G401 (cell line): ENCODE results near the gene NTN1. TPM values are rescaled to one million over a fixed set of nuclear protein-coding genes. Genes with fewer than 3 reads are reported as not detected.
"Not testable (repeated sequence)": the region's sequence is repeated elsewhere in the genome, so short reads cannot be mapped to it uniquely, and the experiment has no call there.

Experiments
- DNase-seq: peaks from one replicate; pipeline ENCODE4 v3.0.0-alpha.2; 2015; ENCODE audit warnings: low spot score
- in situ Hi-C: cut with HindIII; loops from 2 replicates; pipeline ENCODE4 v1.10.0; 2016; ENCODE audit warnings: low sequenced_read_pairs, mixed read lengths
- total RNA-seq: library from RNA; depleted of rRNA; stranded (reverse); fragments of >200 nt; shearing (Covaris generic); gene quantifications from 2 replicates; pipeline ENCODE4 v1.2.3, GENCODE V29; 2014

NTN1 gene
- total RNA-seq, 1 experiment from 2014 or later, result not detected

DNA sequence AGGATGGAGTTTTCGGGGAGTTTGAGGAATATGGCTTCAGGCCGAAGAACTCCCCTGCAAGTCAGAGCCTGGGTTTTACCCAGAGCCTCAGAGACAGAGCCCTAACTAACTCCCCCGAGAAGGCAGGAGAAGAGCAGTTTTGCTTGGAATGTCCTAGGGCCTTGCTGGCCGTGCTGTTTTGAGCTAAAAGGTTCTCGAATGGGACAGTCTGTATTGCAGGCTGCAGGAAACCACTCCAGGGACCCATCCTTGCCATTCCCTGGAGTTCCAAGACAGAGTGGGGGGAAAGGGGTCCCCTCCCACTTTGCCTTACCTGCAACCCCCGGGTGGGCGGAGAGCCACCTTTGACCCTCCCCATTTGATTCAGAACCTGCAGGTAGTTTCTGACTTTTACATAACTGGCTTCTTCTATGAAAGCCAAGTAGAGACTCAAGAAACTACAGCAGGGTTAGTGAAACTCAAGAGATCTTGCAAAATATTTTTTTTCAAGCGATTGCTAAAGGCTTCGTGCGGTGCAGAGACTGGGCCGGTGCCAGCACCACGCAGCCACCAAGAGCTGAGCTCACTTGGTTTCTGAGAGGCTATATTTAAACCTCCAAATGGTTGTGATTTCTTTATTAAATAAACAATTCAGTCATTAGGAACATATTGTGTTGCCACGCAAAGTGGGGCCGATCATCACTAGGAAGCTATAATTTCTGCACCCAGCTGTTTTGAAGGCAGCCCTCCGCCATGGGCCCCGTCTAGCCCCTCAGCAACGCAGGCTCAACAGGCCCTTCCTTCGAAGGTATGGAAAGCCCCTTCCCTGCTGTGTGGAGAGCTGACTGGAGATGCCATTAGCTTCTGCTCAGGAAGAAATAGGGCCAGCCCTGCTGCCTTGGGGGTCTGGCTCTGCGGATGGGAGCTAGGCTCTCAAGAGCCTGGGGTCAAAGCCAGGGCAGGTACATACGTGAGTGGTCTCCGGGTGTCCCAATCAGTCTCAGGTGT lies 223.0 kb downstream of the NTN1 start:
- peak; percentile 25 for DNase-seq
- in situ Hi-C loops, result no loop called here

DNA sequence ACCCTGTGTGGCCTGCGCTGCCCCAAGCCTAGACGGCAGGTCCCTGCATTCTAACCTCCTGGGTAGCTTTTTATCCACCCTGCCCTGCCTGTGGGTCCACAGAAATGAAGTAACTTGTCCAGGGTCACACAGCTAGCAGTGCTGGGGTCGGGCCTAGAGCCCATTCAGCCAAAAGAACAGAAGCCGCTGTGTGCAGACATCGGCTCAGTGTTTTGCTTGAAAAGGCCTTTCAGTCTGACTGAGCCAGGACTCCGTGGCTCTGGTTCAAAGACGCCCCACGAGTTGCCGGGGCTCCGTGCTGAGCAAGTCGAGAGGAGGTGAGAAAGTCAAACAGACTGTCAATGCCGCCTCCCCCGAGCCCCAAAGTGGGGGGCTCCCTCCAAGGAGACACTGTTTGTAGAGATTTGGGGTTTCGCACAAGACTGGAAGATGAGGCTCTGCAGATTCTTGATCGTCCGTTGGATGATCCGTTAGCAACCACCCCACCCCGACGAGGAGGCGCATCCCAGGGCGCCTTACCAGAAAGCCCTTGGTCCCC lies 226.2 kb downstream of the NTN1 start:
- in situ Hi-C loops, result no loop called here
- DNase-seq, result peak; percentile 26

DNA sequence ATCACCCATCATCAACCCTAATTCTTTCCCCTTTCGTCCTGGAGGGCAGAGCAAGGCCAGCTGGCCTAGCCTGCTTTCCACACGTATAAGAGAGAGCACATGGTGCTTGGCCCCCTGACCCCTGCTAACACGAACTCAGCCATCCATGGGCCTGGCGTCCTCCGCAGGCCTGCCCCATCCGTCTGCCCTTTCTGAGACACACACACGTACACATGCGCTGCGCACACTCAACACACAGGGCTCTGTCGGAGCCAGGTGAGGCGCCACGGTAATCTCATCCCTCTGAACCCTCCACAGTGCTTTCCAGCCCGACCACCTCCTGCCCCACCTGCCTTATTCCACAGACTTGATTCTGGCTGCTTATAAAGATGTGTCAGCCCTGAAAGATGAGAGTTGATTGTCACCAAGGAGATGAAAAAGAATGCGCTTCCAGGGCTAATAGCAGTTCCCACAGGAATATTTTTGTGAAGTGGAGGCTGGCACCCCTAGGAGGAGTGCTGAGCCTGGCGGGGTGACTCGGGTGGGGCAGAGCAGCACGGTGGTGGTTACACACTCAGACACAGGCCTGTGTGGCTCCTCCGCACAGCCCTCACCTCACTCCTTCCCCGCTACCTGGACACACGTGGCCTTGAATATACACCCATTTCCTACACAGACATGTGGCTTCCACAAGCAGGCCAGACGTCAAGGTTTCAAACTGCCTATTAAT lies 228.1 kb downstream of the NTN1 start:
- in situ Hi-C loops, result no loop called here
- DNase-seq, result no peak

DNA sequence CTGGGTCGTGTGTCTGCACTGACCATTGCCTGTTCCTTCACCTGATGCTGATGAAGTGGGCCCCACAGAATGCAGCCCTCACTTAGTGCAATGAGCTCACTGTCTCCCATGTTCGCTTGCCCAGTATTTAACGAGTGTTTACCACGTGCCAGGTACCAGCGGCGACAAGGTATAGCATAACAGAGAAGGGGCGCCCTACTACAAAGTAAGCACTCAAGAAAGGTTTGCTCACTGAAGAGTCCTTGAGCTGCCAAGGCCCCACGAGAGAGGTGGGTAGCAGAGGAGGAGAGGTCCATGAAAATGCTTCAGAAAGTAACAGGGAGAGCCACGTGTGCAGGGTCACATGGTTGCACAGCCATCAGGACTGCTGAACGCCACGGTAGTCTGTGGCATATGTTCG lies 230.0 kb downstream of the NTN1 start:
- in situ Hi-C loops, result no loop called here
- DNase-seq, result no peak

DNA sequence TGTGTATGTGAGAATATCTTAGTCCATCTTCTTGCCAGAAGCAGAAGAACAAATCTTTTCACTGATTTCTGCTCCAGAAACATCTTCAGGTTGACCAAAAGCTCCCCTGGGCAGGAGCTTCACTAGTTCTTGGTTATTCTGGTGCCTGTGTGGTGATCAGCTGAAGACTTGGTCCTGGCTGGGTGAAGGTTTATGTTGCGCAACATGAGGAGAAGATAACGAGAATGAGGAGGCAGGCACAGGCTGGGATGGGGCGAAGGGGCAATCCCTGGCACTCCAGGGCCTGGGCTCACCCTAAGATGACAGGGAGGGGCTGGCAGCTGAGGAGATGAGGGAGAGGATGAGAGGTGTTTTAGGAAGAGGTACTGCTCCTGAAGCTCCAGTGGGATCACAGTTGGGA lies 232.0 kb downstream of the NTN1 start:
- DNase-seq, result no peak
- in situ Hi-C loops, result no loop called here

DNA sequence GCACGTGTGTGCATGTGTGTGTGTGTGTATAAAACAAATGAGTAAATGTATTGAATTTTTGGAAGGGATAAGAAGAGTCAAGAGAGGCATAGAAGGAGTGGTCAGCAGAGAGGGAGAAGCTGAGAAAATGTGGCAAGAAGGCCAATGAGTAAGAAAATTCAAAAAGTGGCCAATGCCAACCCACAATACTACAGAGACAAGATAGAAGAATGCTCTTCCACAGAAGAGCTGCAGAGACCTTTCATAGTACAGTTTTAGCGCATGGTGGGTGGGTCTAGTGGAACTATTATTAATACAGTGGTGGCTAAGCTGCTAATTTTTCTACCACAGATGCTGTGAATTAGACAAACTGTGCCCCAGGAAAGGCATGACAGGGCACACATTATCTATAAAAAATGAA lies 233.5 kb downstream of the NTN1 start:
- no peak for DNase-seq
- in situ Hi-C loops, result no loop called here

DNA sequence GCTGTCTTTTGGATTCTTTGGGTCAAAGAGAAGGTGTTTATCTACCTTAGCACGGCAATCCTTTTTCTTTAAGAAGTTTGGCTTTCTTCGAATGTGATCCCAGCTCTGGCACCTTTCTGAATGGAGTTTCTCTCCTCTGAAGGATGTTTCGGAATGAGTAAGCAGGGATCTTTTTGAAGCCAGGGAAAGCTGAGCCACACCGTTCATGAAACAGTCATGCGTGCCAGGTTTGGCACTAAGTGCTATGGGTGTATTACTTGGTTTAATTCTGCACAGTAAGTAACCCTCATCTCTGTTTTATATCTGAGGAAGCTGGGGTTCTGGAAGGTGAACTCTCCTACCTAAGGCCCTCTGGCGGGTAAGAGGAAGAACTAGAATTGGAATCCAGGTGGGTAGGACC lies 234.5 kb downstream of the NTN1 start:
- no peak for DNase-seq
- in situ Hi-C loops, result no loop called here

DNA sequence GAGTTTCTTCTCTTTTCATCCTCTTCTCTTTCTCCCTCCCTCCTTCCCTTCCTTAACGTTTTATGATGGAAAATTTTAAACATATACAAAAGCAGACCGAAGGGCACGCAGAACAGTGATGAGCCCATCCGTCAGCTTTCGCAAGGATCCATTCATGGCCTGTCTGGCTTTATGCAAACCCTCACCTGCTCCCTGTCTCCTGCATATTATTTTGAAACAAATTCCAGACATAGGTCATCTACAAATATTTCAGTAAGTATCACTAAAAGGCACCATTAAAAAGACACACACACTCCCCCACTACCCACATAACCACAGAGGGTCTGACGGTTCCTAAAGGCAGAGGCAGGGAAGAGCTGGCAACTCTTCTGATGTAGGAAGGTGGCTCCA lies 235.0 kb downstream of the NTN1 start:
- no peak for DNase-seq
- in situ Hi-C loops, result no loop called here

DNA sequence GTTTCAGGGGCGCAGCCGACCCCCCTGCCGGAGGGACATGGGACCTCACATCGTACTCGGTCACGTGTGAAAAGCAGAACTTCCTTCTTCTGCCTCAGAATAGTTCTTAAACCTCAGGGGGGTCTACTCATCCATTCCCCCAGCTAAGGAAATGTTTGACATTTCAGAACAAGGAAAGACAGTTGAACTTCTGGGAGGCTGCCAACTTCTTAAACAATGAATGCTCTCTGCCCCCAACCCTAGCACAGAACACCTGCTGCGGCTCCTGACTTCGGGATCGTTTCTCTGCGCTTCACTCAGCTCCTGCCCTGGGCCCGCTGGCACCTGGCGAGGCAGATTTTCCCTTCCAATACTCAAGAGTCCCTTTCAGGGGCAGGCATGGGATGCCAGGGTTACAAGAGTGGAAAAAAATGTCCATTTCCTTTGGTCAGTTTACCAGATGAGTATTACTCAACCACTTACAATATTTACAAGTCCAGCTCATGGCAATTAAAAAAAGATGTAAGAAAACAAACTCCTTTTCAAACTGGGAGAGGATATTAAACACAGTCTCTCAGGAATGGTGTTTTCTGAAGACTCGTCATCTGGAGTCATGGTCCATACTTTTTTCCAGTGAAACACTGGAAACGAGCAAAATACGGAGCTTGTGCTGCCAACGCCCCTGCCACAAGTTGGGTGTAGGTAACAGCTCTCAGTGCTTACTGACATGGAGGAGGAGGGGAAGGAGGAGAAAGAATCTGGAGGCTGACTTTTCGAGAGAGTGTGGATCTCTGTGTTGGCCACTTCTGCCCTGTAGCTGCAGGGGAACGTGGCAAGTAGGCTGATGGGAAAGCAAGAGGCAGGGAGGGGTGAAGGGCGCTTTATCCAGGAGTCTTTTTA lies 235.7 kb downstream of the NTN1 start:
- no peak for DNase-seq
- in situ Hi-C loops, result no loop called here

DNA sequence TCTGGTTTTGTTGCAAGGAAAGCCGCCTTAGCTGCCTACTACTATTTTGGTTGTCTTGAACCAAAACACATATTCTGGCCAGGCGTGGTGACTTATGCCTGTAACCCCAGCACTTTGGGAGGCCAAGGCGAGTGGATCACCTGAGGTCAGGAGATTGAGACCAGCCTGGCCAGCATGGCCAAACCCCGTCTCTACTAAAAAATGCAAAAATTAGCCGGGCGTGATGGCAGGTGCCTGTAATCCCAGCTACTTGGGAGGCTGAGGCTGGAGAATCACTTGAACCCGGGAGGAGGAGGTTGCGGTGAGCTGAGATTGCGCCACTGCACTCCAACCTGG lies 236.3 kb downstream of the NTN1 start:
- in situ Hi-C loops, DNase-seq: not testable (repeated sequence)

DNA sequence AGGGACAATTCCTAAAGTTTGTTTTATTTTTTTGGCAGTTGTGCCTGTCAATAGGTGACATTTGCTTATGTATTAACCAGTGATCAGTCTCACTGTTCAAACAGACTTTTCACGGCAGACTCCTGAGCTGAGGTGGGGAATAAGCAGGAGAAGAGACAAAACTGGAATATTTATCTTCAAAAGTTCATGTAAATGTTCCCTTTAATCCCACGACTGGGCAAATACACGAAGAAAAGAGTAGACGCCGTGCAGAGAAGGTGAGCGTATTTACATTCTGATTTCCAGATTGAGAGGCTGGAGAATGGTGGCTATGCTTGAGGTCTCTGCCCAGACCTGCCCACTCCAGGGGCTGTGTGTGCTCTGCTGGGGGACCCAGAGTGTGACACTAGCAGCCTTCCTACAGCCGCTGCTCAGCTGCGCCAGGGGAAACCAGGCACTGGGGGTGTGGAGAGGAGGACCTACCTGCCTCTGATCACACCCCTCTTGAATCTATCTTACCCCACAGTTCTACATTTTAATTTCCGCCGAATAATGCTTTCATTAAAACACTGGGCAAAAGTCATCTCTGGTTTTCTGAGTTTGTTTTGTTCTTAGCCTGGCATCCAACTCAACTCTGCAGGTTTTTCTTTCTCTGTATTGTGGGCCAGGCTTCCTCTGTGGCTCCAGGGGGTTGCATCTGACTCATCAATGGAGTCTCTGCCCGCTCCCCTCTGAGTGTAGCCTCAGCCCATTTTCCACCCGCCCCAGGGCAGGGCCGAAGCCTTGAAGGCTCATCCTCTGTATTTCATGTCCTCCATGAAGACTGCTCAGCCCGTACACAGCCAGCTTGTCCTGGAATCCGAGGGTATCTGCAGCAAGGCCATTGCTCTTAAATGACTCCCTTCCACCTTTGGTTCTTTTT lies 237.1 kb downstream of the NTN1 start:
- no peak for DNase-seq
- in situ Hi-C loops, result no loop called here

DNA sequence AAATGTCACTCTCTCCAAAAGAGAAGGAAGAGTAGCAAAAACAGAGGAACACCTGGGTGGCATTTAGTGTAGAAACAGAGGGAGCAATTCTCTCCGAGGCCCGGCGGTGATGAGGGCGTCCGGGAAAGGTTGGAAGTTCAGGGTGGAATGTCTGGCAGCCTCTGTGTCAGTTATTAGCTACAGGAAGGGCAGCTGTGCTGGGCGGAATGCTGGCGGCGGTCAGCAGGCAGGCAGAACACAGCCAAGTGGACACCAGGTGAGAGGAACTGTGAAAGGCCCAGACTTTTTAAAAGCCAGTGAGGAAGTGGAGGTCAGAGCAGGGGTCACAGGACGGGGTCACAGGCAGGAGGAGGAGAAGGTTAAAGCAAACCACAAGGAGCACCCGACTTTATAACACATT lies 238.1 kb downstream of the NTN1 start:
- in situ Hi-C loops, result no loop called here
- DNase-seq, result no peak

DNA sequence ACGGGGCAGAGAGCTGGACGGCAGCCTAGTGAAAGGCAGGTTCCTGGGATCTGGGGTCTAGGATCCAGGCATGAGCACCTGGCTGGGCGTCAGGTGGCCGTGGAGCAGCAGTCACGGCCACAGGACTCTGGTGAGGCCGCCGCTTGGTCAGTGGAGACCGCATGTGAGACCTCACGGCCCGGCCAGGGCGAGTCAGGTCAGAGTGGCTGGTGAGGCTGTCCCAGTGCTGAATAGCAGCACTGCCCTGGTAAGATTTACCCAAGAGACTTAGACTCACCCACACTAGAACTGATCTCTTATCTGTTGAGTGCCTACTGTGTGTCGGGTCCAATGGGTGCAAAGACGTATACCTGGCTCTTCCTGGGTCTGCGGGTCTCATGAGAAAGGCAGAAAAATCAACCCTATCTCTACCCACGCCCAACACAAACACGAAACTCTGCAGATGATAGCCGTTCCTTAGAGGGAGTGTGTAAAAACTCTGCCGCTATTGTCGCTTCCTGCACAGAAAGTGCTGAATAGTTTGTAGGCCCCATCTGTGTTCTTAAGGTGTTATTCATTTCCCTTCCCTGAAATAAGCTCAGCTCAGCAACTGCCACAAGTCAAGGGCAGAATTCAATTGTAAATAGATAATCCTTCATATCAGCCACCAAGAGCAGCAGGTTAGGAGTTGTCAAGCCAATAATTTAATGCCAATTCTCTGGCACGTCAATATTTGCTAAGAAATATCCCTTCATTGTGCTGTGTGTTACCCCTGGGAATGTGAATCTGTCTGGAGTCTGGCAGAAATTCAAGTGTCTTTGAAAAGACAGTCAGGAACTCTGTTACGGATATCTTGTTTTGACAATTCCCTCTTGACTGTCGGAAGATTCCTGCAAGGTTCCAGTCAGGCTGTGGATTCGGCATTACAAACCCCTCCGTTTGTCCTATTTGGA lies 240.0 kb downstream of the NTN1 start:
- no peak for DNase-seq
- in situ Hi-C loops, result no loop called here

DNA sequence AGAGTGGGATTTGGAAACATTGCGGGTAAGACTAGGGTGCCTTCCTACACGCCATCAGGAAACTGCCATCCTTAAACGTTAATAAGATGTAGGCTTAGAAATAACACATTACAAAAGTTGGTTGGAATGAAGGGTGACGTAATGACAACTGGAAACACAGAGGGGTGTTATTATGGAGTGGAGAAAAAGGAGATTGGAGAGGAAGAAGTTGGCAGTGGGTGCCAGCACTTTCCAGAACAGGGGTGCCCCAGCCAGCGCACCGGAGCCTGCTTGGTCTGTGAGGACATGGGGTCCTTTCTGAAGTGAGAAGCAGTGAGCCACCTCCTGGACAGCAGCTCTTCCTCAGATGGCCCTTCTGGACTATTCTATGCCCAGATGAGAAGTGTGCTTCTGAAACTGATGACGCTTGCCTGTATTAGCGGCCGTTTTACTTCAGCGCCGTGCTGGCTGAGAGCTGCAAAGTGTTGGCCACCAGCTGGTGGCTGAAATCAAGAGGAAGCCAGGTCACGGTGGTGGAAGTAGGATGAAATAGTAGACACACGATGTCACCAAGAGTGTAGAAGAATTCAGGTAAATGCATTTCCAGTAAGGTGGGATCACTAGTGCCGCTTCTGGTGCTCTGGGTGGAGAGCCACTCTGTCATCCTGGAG lies 244.8 kb downstream of the NTN1 start:
- in situ Hi-C loops, result no loop called here
- no peak for DNase-seq

DNA sequence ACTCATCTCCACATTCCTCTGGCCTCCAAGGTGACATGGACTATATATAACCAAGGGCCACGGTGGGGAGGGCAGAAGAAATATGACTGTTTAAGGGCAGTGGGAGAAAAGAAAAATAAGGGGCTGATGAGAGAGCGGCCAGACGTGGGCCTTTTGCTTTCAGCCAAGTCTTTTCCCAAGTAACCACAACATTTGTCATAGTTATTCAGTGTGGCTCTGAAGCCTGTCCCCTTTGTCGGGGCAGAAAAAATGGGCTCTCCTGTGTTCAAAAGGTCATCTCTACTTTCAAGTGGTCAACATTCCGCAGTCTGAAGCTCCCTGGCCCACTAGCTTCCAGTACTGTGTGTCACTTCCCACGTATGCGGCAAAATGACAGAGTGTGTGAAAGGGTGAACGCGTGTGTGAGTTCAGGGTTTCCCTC lies 245.4 kb downstream of the NTN1 start:
- DNase-seq, result no peak
- in situ Hi-C loops, result no loop called here

DNA sequence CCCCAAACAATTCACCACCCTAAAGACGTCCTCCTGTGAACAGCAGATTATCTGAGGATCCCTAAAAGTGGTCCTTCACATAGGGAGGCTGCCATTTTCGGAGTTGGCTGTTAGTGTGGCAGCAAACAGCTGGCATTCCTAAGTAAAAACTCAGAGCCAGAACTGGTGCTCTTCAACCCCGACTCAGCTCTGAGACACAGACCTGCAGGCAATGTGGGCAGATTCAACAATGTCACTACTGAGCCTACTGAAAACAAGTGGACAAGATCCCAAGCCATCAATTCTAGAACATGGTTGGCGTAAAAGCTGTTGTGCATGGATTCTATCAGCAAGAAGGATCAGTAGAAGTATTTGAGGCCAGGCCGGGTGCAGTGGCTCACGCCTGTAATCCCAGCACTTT lies 247.2 kb downstream of the NTN1 start:
- in situ Hi-C loops, result no loop called here
- DNase-seq, result no peak
